Measurements from ENCODE around the gene ADISSP.
"Not testable (repeated sequence)": the region's sequence is repeated elsewhere in the genome, so short reads cannot be mapped to it uniquely, and the experiment has no call there.

Gene ADISSP

DNA sequence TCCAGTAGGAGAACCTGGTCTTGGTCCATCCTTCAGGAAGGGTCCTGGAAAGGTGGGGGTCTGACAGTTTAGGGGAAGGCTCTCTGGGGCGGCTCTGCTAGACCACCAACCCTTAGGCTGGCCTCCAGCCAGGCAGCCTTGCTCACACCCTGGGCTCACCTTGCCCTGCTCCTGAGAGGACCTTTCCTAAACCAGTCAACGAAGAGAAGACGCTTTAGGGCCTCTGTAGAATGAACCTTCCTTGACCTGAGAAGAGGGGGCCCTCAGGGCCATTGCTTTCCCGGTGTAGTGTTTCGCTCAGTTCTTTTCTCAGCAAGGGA lies 29.6 kb upstream of the ADISSP start:
- no peak for DNase-seq (ENCODE audit: low spot score)
- TF ChIP-seq, protein P1, sequence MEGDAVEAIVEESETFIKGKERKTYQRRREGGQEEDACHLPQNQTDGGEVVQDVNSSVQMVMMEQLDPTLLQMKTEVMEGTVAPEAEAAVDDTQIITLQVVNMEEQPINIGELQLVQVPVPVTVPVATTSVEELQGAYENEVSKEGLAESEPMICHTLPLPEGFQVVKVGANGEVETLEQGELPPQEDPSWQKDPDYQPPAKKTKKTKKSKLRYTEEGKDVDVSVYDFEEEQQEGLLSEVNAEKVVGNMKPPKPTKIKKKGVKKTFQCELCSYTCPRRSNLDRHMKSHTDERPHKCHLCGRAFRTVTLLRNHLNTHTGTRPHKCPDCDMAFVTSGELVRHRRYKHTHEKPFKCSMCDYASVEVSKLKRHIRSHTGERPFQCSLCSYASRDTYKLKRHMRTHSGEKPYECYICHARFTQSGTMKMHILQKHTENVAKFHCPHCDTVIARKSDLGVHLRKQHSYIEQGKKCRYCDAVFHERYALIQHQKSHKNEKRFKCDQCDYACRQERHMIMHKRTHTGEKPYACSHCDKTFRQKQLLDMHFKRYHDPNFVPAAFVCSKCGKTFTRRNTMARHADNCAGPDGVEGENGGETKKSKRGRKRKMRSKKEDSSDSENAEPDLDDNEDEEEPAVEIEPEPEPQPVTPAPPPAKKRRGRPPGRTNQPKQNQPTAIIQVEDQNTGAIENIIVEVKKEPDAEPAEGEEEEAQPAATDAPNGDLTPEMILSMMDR (IDR thresholded peaks at IDR 0.05; ENCODE audit: extremely low read depth, missing control alignments): no peak

DNA sequence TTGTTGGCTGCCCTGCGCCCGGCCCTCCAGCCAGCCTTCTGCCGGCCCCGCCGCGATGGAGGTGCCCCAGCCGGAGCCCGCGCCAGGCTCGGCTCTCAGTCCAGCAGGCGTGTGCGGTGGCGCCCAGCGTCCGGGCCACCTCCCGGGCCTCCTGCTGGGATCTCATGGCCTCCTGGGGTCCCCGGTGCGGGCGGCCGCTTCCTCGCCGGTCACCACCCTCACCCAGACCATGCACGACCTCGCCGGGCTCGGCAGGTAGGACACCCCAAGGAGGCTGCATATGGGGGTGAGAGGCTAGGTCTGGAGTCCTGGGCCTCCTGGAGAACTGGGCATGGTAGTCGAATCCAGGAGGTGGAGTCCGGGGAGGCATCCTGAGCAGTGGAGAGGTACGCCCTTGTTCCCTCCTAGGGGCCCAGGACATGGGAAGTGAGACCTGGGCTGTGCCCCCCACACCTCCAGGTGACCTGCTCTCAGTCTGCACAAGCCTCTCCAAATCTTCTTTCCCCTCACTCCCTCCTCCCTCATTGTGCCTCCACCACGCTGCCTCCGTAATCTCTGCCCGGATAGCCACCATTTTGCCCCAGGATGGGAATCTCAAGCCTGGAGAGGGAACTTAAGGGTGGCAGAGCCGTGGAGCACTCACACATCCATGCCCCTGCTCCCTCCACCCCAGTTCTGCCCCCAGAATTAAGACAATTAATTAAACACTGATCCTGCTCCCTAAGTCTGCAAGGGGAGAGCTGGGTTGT lies 29.1 kb upstream of the ADISSP start:
- no peak for DNase-seq (ENCODE audit: low spot score)
- TF ChIP-seq, protein P1 (IDR thresholded peaks at IDR 0.05; ENCODE audit: extremely low read depth, missing control alignments): no peak

DNA sequence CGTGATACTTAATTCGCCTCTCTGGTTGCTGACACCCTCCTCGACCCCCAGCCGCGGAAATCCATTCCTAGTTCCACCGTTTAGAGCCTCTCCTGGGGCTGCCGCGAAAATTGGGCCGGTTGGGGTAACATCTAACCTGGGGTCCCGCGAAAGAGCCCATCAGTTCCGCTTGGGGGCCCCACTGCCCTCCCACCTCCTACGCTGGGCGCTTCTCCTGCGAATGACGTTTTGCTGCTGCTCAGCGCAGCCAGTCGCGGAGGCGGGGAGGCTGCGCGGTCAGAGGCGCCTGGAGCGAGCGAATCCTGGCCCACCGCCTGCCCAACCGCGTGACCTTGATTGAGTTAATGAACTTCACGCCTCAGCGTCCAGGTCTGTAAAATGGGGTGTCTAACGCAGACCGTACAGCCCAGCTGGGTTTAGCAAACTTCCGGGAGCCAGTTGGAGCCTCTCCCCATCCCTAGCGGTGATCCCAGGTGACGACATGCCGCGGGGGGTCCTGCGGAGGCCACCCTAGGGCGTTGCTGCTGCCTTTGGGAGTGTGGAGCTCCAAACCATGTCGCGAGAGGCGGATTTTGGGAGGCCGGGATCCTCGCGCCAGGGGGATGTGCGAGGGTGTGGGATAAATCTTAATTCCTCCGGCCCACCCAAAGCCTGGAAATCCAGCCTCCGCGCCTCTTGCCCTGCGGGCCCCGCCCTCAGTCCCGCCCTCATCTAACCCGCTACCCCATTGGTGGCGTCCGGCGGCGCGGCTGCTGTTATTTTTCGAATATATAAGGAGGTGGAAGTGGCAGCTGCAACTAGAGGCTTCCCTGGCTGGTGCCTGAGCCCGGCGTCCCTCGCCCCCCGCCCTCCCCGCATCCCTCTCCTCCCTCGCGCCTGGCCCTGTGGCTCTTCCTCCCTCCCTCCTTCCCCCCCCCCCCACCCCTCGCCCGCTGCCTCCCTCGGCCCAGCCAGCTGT lies 28.2 kb upstream of the ADISSP start, which contains the start of gene CDC25B:
CDC25B (plus strand) TSS at position 800 of the 958 bp plus-strand sequence. CDS start 222 bp downstream, outside the sequence.
- TF ChIP-seq, protein P1 (IDR thresholded peaks at IDR 0.05; ENCODE audit: extremely low read depth, missing control alignments): peak; percentile 7
- DNase-seq (ENCODE audit: low spot score): peak; percentile 93

DNA sequence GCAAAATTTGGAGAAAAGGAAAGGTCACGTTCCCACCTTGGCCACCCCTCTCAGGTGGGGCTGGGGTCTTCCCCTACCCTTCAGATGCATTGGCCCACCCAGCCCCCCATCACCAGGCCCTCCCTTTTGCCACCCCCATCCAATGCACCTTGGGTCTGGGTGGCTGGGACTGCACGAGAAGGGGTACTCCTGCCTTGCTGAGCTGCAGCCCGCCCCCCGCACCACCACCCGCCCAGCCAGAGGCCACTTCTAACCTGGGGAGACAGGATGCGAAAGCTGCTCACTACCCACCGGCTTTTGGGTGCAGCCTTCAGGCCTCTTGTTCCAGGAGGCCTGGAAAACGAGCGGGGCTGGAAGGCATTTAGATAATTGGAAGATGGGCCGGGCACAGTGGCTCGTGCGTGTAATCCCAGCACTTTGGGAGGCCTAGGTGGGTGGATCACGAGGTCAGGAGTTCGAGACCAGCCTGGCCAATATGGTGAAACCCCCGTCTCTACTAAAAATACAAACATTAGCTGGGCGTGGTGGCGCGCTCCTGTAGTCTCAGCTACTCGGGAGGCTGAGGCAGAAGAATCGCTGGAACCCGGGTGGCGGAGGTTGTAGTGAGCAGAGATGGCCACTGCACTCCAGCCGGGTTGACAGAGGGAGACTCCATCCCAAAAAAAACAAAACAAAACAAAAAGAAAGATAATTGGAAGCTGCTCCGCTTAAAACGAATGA lies 27.3 kb upstream of the ADISSP start:
- TF ChIP-seq, protein P1 (IDR thresholded peaks at IDR 0.05; ENCODE audit: extremely low read depth, missing control alignments): no peak
- no peak for DNase-seq (ENCODE audit: low spot score)

DNA sequence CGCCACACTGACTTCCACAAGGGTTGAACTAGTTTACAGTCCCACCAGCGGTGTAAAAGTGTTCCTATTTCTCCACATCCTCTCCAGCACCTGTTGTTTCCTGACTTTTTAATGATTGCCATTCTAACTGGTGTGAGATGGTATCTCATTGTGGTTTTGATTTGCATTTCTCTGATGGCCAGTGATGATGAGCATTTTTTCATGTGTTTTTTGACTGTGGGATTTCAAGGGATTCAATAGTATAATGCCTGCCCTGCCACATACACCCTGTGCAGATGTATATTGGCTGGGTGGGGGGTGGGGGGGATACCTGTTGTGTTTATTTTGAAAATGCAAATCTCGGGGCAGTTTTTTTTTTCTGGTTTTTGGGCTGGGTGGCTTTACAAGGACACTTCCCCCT lies 26.6 kb upstream of the ADISSP start:
- not testable (repeated sequence) for DNase-seq (ENCODE audit: low spot score)

DNA sequence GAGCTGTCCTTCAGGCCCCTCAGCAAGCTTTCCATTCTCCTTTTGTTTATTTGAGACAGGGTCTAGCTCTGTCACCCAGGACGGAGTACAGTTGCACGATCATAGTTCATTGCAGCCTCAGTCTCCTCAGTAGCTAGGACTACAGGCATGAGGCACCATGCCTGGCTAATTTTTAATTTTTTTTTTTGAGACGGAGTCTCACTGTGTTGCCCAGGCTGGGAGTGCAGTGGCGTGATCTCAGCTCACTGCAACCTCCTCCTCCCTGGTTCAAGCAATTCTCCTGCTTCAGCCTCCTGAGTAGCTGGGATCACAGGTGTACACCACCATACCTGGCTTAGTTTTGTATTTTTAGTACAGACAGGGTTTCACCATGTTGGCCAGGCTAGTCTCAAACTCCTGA lies 21.6 kb upstream of the ADISSP start:
- DNase-seq (ENCODE audit: low spot score): not testable (repeated sequence)

- TF ChIP-seq, protein P1 (IDR thresholded peaks at IDR 0.05; ENCODE audit: extremely low read depth, missing control alignments): no peak
- no peak for DNase-seq (ENCODE audit: low spot score)
Measured at GRCh38 chr20:3788685-3789155, 21.2 kb upstream of the ADISSP start.

All from GM20000 (cell line).